ENCODE results near the gene ADCYAP1R1.

ADCYAP1R1 gene

GRCh38 chr7:31095286-31096197, 43.4 kb downstream of the ADCYAP1R1 start:
- TF ChIP-seq POLR2AphosphoS5 (IDR thresholded peaks at IDR 0.05; ENCODE audit: low read depth, low read length) = no peak
- TF ChIP-seq TAF1 (IDR thresholded peaks at IDR 0.05; ENCODE audit: borderline replicate concordance, low read depth, low read length) = no peak
- TF ChIP-seq POLR2A (IDR thresholded peaks at IDR 0.05; ENCODE audit: low read depth, low read length) = no peak
- DNase-seq (ENCODE audit: insufficient read length) (no peak), FAIRE-seq (no peak)

DNA sequence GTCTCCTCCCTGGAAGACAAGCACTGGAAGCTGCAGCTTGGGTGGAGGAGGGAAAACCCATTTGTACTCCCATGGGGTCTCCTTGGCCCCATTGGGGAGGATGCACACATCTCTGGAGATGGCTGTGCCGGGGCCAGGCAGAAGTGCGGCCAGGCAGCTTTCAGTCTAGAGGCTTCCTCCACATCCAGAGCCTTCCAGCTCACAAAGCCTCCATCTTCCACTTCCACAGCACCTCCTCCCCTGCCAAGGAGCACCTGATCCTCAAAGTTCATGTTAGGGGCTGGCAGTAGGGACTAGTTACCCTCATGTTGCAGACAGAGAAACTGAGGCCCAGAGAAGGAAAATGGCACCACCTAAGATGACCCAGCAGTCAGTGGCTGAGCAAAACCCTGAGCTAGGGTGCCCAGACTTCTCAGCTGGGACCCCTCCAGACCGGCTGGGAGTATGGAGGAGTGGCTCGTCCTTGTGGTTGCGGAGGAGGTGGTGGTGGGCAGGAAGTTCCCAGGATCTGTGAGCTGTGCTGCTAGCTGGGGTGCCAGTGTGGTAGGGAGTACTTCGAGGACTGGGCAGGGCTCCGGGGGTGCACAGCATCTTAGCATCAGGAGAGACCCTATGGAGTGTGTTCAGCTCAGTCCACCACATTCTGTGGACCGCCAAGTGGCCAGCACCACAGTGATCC, 44.2 kb downstream of the ADCYAP1R1 start:
- no peak for DNase-seq (ENCODE audit: insufficient read length)
- TF ChIP-seq POLR2A (IDR thresholded peaks at IDR 0.05; ENCODE audit: low read depth, low read length) = no peak
- no peak for TF ChIP-seq TAF1 (IDR thresholded peaks at IDR 0.05; ENCODE audit: borderline replicate concordance, low read depth, low read length)
- TF ChIP-seq POLR2AphosphoS5 (IDR thresholded peaks at IDR 0.05; ENCODE audit: low read depth, low read length) = no peak

DNA sequence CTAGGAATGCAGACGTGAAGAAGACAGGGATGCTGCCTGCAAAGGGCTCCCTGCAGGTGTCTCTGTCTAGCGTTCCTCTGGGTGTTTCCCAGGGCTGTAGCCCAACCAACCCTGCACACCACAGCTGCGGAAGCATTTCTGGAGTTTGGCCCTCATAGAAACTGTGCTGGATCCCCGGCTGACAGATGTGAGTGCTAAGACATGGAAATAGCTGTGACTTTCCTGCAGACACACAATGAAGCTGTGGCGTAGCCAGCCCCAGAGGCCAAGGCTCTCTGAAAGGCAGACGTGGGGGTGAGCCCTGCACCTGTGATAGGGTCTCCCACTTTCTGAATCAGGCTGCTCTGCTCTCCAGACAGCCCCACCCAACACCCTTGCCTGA, 44.8 kb downstream of the ADCYAP1R1 start:
- no peak for DNase-seq (ENCODE audit: insufficient read length)
- TF ChIP-seq POLR2A (IDR thresholded peaks at IDR 0.05; ENCODE audit: low read depth, low read length) (no peak), POLR2AphosphoS5 (IDR thresholded peaks at IDR 0.05; ENCODE audit: low read depth, low read length) (no peak), TAF1 (IDR thresholded peaks at IDR 0.05; ENCODE audit: borderline replicate concordance, low read depth, low read length) (no peak)
- FAIRE-seq = no peak

More for the DNA sequence above, 44.2 kb downstream of the ADCYAP1R1 start:
- FAIRE-seq = no peak

DNA sequence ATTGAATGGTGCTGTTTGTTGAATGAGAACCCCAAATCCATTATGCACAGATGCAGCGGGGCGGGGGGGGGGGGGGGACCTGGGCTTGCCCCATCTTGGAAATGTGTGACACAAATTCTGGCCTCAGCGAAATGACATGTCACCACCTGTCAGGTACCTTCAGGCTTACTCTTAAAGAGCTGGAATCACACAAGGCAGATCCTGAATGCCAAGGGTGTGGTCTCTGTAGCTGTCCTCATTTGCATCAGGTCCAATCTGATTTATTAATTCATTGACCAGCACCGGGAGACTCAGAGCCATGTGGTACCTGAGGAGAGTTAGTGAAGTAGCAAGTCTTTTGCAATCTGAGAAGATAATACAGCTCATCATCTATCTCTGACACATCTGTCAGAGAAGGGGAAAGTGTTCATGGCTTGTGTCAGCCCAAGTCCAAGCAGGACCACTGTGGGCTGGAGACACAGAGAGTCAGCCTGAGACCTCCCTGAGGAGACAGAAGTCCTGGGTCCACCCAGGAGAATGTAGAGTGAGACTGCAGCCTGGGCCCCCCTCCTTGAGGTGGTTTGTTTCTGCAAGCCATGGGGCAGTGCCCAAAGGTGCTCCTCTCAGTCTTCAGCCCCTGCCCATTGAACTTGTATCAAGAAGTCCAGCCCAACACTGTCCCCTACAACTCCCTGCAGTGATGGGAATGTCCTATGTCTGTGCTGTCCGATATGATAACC, 46.7 kb downstream of the ADCYAP1R1 start:
- DNase-seq (ENCODE audit: insufficient read length) (no peak), FAIRE-seq (no peak)
- TF ChIP-seq POLR2A (IDR thresholded peaks at IDR 0.05; ENCODE audit: low read depth, low read length) (no peak), TAF1 (IDR thresholded peaks at IDR 0.05; ENCODE audit: borderline replicate concordance, low read depth, low read length) (no peak), POLR2AphosphoS5 (IDR thresholded peaks at IDR 0.05; ENCODE audit: low read depth, low read length) (no peak)

GRCh38 chr7:31099451-31100444, 47.6 kb downstream of the ADCYAP1R1 start:
- FAIRE-seq (no peak), DNase-seq (ENCODE audit: insufficient read length) (no peak)
- TF ChIP-seq POLR2AphosphoS5 (IDR thresholded peaks at IDR 0.05; ENCODE audit: low read depth, low read length) = no peak
- TF ChIP-seq TAF1 (IDR thresholded peaks at IDR 0.05; ENCODE audit: borderline replicate concordance, low read depth, low read length) = no peak
- no peak for TF ChIP-seq POLR2A (IDR thresholded peaks at IDR 0.05; ENCODE audit: low read depth, low read length)

DNA sequence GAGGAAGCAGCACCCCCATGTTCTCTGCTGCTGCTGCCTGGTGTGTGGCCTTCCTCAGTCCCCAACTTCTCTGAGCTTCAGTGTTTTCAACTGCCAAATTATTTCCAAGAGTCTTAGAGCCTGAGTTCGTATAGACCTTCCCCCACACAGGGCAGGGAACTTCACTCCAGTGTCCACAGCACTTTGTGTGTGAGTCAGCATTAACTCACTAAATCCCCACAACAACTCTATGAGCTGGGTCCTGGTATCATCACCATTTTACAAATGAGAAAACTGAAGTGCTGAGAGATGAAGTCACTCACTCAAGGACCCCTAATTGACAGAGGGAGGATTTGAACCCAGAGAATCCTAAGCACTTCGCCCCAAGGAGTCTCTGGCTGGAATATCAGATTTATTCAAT, 48.3 kb downstream of the ADCYAP1R1 start:
- DNase-seq (ENCODE audit: insufficient read length) = no peak
- no peak for FAIRE-seq
- TF ChIP-seq POLR2A (IDR thresholded peaks at IDR 0.05; ENCODE audit: low read depth, low read length) (no peak), POLR2AphosphoS5 (IDR thresholded peaks at IDR 0.05; ENCODE audit: low read depth, low read length) (no peak), TAF1 (IDR thresholded peaks at IDR 0.05; ENCODE audit: borderline replicate concordance, low read depth, low read length) (no peak)

DNA sequence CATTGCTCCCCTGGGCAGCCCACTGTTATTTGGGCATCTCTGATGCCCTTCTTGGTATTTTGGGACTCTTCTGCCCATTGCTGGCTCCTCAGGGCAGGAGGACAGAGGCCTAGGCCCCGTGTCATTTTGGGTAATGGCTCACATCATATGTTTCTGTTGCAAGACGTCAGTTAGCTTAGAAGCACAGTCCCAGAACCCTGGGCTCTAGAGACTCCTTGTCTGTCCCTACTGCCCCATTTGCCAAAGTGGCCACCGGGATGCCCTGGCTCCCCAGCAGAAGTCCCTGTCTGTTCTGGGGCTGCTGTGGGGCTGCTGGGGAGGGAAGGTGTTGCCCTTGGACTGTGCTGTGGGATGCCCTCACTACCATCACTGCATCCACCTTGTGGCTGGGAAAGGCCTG, 48.8 kb downstream of the ADCYAP1R1 start:
- FAIRE-seq = no peak
- no peak for DNase-seq (ENCODE audit: insufficient read length)
- TF ChIP-seq POLR2AphosphoS5 (IDR thresholded peaks at IDR 0.05; ENCODE audit: low read depth, low read length) (no peak), POLR2A (IDR thresholded peaks at IDR 0.05; ENCODE audit: low read depth, low read length) (no peak), TAF1 (IDR thresholded peaks at IDR 0.05; ENCODE audit: borderline replicate concordance, low read depth, low read length) (no peak)

GRCh38 chr7:31101544-31101943, 49.4 kb downstream of the ADCYAP1R1 start:
- FAIRE-seq = no peak
- no peak for DNase-seq (ENCODE audit: insufficient read length)
- TF ChIP-seq POLR2A (IDR thresholded peaks at IDR 0.05; ENCODE audit: low read depth, low read length) = no peak
- no peak for TF ChIP-seq TAF1 (IDR thresholded peaks at IDR 0.05; ENCODE audit: borderline replicate concordance, low read depth, low read length)
- TF ChIP-seq POLR2AphosphoS5 (IDR thresholded peaks at IDR 0.05; ENCODE audit: low read depth, low read length) = no peak

DNA sequence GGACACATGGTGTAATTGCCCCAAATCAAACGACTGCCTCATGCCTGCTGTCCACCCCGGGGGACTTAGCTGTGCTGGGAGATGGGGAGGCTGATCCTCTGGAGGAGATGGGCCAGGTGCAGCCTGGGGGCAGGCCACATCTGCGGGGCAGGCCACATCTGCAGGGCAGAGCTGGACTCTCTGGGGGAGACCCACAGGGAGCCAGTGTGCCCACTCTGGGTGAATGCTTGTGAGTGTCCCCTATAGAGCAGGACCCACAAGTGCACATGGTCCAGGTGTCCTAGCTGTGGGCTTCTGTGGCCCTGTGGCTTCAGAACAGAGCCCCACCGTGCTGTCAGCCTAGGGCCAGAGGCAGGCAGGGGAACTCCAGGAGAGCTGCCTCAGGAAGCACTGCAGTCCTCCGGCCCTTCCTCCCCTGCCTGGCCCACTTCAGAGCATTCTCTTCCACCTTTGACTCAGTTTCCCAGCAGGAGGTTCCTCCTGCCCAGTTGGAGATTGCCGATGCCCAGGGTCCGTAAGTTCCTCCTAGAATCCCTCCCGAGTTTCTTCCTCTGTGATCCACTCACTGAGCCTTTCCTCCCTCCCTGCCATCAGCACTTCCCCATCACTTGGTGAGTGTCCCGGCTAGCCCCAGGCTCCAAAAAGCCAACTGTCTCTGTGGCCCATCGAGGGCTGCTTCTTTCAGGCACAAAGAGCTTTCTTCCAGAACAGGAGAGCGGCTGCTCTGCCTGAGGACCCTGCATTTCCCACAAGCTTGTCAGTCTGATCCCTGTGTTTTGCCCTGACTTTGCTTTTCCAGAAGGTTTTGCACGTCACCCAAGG, 50.3 kb downstream of the ADCYAP1R1 start:
- FAIRE-seq (no peak), DNase-seq (ENCODE audit: insufficient read length) (no peak)
- TF ChIP-seq TAF1 (IDR thresholded peaks at IDR 0.05; ENCODE audit: borderline replicate concordance, low read depth, low read length) (no peak), POLR2A (IDR thresholded peaks at IDR 0.05; ENCODE audit: low read depth, low read length) (no peak), POLR2AphosphoS5 (IDR thresholded peaks at IDR 0.05; ENCODE audit: low read depth, low read length) (no peak)
